Measurements from ENCODE around the gene SMYD3. TPM values are rescaled to one million over a fixed set of nuclear protein-coding genes. Genes with fewer than 3 reads are reported as not detected.

SMYD3 gene
- total RNA-seq, 1 donor, result 45.5 TPM

DNA sequence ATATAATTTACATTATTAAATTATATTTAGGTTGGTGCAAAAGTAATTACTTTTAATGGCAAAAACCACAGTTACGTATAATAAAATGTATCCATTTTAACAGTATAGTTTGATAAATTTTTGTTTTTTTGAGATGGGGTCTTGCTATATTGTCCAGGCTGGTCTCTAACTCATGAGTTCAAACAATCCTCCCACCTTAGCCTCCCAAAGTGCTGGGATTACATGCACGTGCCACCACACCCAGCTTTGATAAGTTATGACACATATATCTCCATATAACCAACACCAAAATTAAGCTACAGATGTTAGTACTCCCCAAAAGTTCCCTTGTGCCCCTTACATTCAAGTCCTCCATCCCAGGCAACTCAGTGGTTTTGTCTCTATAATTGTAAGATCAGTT, 163.1 kb downstream of the SMYD3 start:
- H3K4me3 ChIP-seq (ENCODE audit: low read depth, low read length), result no peak overlapping the region
- no peak for DNase-seq (ENCODE audit: low read depth)
- TF ChIP-seq, protein P1, sequence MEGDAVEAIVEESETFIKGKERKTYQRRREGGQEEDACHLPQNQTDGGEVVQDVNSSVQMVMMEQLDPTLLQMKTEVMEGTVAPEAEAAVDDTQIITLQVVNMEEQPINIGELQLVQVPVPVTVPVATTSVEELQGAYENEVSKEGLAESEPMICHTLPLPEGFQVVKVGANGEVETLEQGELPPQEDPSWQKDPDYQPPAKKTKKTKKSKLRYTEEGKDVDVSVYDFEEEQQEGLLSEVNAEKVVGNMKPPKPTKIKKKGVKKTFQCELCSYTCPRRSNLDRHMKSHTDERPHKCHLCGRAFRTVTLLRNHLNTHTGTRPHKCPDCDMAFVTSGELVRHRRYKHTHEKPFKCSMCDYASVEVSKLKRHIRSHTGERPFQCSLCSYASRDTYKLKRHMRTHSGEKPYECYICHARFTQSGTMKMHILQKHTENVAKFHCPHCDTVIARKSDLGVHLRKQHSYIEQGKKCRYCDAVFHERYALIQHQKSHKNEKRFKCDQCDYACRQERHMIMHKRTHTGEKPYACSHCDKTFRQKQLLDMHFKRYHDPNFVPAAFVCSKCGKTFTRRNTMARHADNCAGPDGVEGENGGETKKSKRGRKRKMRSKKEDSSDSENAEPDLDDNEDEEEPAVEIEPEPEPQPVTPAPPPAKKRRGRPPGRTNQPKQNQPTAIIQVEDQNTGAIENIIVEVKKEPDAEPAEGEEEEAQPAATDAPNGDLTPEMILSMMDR (IDR thresholded peaks at IDR 0.05; ENCODE audit: insufficient read depth, low read length), result no peak

DNA sequence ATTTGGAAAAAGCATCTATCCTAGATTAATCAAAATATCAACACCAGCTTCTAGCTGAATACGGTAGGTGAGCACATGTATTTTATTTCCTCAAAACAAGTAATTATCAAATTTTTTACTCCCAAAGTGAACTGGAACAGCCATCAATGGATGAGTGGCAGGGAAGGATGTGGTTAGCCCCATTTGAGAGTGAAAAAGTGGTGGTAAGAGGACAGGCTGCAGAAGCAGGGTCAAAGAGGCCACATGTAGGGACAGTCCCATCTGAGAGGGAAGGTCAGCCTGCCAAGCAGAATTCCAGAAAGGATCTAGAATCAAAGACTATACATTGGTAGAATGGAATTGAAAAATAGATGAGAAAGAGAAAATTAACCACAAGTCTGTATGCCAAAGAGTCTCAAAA, 163.8 kb downstream of the SMYD3 start:
- TF ChIP-seq, protein P1 (IDR thresholded peaks at IDR 0.05; ENCODE audit: insufficient read depth, low read length), result no peak
- DNase-seq (ENCODE audit: low read depth), result no peak
- no peak overlapping the region for H3K4me3 ChIP-seq (ENCODE audit: low read depth, low read length)

DNA sequence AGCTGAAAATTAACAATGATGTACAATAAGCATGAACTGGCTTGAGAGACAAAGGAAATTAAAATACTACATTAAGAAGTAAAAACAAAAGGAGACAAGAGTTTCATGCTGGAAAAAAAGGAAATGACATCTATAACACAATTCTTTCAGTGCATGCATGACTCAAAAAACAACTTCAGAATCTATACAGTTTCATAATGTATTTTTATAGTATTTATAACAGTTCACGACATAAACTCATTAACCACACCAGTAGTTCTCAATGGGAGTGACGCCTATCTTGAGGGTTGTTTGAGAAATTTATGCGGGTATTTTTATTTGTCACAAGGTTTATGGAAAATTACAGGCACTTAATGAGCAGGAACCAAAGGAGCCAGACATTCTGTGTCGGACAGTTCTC, 168.5 kb downstream of the SMYD3 start:
- no peak overlapping the region for H3K4me3 ChIP-seq (ENCODE audit: low read depth, low read length)
- TF ChIP-seq, protein P1 (IDR thresholded peaks at IDR 0.05; ENCODE audit: insufficient read depth, low read length), result no peak
- no peak for DNase-seq (ENCODE audit: low read depth)

DNA sequence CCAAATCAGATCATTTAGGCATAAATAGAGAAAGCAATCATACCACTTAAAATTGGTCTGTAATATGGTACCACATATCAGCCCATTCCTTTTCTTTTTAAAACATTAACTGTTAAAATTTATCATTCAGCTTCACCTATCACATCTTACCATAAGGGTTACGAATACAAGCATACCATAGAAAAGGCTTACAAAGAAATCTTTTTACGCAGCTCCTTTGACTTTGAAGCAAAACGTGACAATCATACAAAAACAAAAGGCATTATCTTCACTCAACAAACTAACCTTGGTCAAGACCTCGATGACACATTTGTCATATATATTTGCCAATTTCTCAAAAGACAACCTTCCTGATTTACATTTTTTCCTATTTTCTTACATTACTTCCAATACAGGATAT, 169.0 kb downstream of the SMYD3 start:
- no peak for DNase-seq (ENCODE audit: low read depth)
- no peak overlapping the region for H3K4me3 ChIP-seq (ENCODE audit: low read depth, low read length)
- TF ChIP-seq, protein P1 (IDR thresholded peaks at IDR 0.05; ENCODE audit: insufficient read depth, low read length), result no peak

DNA sequence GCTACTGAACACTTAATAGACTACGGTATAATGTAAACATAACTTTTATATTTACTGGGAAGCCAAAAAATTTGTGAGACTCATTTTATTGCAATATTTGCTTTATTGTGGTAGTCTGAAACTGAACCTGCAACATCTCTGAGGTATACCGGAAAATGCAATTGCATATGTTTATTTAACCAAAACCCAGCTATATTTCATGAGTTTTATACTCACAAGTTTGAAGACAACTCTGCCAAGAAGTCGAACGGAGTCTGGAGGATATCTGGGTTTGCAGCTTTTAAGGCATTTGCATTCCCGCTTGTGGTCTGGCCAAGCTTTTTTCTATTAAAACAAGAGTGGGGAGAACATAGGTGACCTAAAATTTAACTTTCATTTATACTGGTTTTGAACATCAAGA, 171.9 kb downstream of the SMYD3 start:
- H3K4me3 ChIP-seq (ENCODE audit: low read depth, low read length), result no peak overlapping the region
- no peak for DNase-seq (ENCODE audit: low read depth)
- TF ChIP-seq, protein P1 (IDR thresholded peaks at IDR 0.05; ENCODE audit: insufficient read depth, low read length), result no peak

DNA sequence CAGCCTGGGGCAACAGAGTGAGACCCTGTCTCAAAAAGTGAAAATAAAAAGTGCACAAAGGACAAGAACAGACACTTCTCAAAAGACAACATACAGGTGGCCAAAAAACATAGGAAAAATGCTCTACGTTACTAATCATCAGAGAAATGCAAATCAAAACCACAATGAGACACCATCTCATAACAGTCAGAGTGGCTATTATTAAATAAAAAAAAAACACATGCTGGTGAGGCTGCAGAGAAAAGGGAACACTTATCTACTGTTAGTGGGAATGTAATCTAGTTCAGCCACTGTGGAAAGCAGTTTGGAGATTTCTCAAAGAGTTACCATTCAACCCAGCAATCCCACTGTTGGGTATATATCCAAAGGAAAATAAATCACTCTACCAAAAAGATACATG, 173.2 kb downstream of the SMYD3 start:
- no peak for DNase-seq (ENCODE audit: low read depth)
- H3K4me3 ChIP-seq (ENCODE audit: low read depth, low read length), result no peak overlapping the region
- TF ChIP-seq, protein P1 (IDR thresholded peaks at IDR 0.05; ENCODE audit: insufficient read depth, low read length), result no peak

DNA sequence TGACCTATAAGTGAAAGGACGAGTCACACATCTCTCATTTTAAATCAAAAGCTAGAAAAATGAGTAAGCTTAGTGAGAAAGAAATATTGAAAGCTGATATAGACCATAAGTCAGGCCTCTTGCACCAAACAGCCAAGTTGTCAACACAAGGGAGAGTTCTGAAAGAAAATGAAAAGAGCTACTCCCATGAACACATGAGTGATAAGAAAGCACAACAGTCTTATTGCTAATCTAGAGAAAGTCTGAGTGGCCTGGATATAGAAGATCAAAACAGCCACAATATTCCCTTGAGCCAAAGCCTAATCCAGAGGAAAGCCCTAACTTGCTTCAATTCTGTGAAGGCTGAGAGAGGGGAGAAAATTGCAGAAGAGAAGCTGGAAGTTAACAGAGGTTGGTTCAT, 175.0 kb downstream of the SMYD3 start:
- TF ChIP-seq, protein P1 (IDR thresholded peaks at IDR 0.05; ENCODE audit: insufficient read depth, low read length), result no peak
- DNase-seq (ENCODE audit: low read depth), result no peak
- H3K4me3 ChIP-seq (ENCODE audit: low read depth, low read length), result no peak overlapping the region

Data from fibroblast of the aortic adventitia (primary cell).